ENCODE measurements around the gene PDE8A.
"Not testable (repeated sequence)": the region's sequence is repeated elsewhere in the genome, so short reads cannot be mapped to it uniquely, and the experiment has no call there.

Gene PDE8A

DNA sequence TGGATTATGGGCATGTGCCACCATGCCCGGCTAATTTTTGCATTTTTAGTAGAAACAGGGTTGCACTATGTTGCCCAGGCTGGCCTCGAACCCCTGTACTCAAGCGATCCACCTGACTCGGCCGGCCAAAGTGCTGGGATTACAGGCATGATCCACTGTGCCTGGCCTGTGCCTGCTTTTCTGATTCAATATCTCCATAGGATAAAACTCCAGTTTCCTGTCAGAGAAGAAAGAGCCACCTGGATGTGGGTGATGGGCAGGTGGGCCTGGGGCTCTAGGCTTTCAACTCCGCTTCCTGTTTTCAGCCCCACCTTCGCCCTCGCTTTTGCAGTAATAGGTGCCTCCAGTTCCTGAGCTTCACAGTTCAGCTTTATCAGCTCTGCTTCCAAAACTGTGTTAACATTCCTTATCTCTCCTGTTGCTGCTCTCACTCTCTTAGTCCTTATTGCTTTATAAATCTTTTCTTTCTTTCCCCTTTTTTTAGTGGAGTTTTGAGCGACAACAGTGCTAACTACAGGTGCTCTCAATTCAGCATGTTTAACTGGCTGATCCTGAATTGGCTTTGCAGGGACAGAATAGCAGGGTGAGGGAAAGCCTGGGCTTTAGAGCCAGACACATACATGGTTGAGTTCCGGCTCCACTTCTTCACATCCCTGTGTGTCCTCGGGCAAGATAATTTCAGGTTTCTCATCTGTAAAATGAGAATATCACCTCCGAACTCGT, 21.1 kb upstream of the PDE8A start:
- DNase-seq (ENCODE audit: low read depth in 1 of 2, low spot score in 1 of 2): no peak

DNA sequence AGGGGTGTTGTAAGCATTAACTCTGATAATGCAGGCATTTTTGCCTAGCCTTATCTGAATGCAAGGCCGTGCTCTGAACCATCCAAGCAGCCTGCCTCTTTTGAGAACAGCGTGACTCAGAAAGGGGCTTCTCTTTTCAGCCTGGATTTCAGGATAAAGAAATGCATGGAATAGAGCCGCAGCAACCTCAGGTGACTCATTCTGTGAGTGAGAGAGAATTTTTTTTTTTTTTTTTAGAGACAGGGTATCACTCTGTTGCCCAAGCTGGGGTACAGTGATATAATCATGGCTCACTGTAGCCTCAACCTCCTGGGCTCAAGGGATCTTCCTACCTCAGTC, 20.6 kb upstream of the PDE8A start:
- no peak for DNase-seq (ENCODE audit: low read depth in 1 of 2, low spot score in 1 of 2)

DNA sequence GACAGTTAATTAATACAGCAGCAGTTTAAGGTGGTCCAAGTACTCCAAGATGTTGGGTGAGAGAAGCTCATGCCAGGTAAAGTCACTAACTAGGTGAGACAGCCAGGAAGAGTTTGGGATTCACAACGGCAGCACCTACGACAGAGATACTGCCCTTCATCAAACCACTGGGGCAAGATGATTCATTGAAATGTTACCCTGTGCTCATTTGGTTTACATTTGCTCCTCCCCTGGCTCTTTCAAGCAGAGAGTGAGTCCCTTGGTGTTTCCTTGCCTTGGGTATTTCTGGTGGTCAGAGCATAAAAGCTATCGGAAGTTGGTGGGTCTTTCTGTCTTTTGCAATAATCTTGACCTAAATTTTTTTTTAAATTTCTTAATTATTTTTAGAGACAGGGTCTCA, 19.9 kb upstream of the PDE8A start:
- DNase-seq (ENCODE audit: low read depth in 1 of 2, low spot score in 1 of 2): no peak

DNA sequence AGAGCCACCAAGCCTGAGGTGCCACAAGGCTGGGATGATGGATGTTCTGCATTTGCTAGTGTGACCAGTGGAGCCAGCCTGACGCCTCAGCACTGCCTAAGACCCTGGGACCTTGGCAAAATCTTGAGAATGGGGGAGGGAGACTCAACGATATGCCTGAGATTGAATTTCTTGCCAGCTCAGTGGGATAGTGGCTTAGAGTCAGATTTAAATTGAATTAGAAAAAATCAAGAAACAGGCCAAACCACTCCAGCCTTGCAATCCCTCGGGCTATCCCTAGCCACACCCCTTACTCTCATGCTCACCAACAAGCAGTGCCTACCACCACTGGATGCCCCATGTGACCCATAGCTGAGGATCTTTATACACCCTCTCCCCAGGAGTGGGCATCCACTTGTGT, 18.7 kb upstream of the PDE8A start:
- no peak for DNase-seq (ENCODE audit: low read depth in 1 of 2, low spot score in 1 of 2)

DNA sequence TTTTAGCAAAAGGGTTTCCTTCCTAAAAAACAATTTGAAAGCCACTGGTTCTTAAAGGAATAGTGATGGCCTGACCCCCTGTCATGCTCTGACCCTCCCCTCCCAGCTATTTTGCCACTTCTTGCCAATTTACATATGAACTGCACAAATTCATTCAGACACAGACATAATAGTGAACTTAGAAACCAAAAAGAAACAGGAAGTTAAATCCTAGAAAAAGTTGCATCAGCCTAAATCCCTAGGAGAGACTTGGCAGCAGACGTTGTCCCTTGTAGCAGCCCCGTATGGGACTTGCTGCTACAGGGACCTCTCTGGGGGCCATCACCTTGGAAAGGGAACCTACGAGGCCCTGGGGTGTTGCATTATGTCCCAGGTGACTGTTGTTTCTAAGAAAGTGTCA, 14.3 kb upstream of the PDE8A start:
- DNase-seq (ENCODE audit: low read depth in 1 of 2, low spot score in 1 of 2): no peak

DNA sequence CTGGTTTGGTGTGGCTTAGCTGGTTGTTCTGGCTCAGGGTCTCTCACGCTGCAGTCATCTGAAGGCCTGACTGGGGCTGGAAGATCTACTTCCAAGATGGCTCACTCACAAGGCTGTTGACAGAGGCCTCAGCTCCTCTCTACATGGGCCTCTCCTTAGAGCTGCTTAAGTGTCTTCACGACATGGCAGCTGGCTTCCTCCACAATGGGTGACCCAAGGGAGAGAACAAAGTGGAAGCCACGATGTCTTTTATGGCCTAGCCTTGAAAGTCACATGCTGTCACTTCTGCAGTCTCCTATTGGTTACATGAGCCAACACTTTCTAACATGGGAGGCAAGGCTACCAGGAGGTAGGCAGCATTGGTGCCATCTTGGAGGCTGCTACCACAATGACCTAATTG, 13.4 kb upstream of the PDE8A start:
- DNase-seq (ENCODE audit: low read depth in 1 of 2, low spot score in 1 of 2): no peak

DNA sequence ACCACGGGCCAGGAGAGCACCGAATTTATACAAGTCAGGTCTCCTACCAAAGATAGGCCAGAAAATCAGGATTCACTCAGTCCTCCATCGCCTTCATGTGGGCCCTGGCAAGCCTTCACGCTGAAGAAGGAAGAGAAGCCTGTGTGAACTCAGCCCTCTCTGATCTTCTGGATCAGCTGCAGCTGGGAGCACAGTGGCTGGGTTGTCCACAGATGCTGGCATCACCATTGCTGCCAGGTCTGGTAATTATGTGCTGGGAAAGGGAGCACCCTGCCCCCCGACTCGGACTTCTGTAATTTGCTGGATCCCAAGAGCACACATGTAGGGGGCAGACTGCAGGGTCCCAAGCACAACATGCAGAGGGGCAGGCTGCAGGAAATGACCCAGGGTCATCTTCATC, 12.4 kb upstream of the PDE8A start:
- no peak for DNase-seq (ENCODE audit: low read depth in 1 of 2, low spot score in 1 of 2)

- DNase-seq (ENCODE audit: low read depth in 1 of 2, low spot score in 1 of 2): no peak
These were observed 10.8 kb upstream of the PDE8A start for GRCh38 chr15:84970843-84971242.

DNA sequence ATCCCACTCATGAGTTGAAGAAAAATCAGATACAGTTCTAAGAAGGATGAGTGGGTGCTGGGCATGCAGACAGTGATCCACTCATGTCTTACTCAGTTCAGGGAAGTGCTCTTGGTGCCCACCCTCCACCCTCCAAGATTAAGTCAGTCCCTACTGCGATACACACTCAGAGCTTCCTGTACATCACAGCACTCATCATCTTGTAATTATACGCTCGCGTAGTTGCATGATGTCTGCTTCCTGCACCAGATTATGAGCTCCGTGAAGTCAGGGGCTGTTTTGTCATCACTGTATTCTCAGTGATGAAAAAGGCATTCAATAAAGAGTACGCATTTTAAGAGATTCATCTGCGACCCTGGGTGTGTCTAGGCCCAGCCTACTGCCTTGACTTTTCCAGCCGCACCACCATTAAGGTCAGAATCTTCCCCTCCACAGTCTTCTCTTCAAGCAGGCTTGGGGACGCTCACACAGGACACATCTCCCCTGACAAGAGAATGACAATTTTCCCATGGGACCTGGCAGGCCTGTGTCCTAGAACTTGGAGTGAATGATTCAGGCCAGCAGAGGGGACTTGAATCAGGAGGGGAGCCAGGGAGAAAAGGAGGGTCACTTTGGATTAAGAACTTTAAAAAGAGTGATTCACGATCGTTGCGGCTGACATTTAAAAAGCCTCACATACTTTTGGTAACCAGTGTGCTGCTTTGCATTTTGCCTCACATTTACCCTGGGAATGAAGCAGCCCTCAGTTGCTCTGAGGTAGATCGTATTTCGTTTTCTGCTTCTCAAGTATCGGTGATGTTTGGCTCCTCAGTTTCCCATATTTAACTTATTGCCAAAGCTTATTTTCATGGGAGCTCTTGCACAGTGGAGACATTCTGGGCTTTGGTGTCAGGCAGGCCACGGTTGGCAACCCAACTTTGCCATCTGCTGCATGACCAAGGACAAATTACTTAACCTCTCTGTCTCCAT, 7.9 kb upstream of the PDE8A start:
- no peak for DNase-seq (ENCODE audit: low read depth in 1 of 2, low spot score in 1 of 2)

GRCh38 chr15:84975871-84976351, 5.7 kb upstream of the PDE8A start:
- DNase-seq (ENCODE audit: low read depth in 1 of 2, low spot score in 1 of 2): no peak

GRCh38 chr15:84976746-84977345, 4.8 kb upstream of the PDE8A start:
- DNase-seq (ENCODE audit: low read depth in 1 of 2, low spot score in 1 of 2): no peak

GRCh38 chr15:84979651-84980050, 2.0 kb upstream of the PDE8A start:
- DNase-seq (ENCODE audit: low read depth in 1 of 2, low spot score in 1 of 2): no peak

GRCh38 chr15:84980196-84981053, 1.2 kb upstream of the PDE8A start:
- peak; percentile 60 to 73 for DNase-seq (ENCODE audit: low read depth in 1 of 2, low spot score in 1 of 2)

GRCh38 chr15:84981054-84981710, 474 bp upstream of the PDE8A start:
- peak; percentile 90 to 94 for DNase-seq (ENCODE audit: low read depth in 1 of 2, low spot score in 1 of 2)

- peak; percentile 12 to 20 for DNase-seq (ENCODE audit: low read depth in 1 of 2, low spot score in 1 of 2)
These were observed 755 bp downstream of the PDE8A start for GRCh38 chr15:84982301-84982920.

GRCh38 chr15:84983294-84983693, 1.6 kb downstream of the PDE8A start:
- no peak for DNase-seq (ENCODE audit: low read depth in 1 of 2, low spot score in 1 of 2)

GRCh38 chr15:84983711-84984110, 2.1 kb downstream of the PDE8A start:
- DNase-seq (ENCODE audit: low read depth in 1 of 2, low spot score in 1 of 2): no peak

- DNase-seq (ENCODE audit: low read depth in 1 of 2, low spot score in 1 of 2): no peak
These were observed 3.5 kb downstream of the PDE8A start for GRCh38 chr15:84985158-84985557.

GRCh38 chr15:84987351-84987750, 5.7 kb downstream of the PDE8A start:
- not testable (repeated sequence) for DNase-seq (ENCODE audit: low read depth in 1 of 2, low spot score in 1 of 2)

Measured in stimulated activated CD4-positive, alpha-beta T cell treated with anti-CD3 and anti-CD28 coated beads, Interleukin-15, amount 100 ng/mL, for 1 hour (primary cell).